ENCODE data around the gene GRIK5.

Gene GRIK5, protein sequence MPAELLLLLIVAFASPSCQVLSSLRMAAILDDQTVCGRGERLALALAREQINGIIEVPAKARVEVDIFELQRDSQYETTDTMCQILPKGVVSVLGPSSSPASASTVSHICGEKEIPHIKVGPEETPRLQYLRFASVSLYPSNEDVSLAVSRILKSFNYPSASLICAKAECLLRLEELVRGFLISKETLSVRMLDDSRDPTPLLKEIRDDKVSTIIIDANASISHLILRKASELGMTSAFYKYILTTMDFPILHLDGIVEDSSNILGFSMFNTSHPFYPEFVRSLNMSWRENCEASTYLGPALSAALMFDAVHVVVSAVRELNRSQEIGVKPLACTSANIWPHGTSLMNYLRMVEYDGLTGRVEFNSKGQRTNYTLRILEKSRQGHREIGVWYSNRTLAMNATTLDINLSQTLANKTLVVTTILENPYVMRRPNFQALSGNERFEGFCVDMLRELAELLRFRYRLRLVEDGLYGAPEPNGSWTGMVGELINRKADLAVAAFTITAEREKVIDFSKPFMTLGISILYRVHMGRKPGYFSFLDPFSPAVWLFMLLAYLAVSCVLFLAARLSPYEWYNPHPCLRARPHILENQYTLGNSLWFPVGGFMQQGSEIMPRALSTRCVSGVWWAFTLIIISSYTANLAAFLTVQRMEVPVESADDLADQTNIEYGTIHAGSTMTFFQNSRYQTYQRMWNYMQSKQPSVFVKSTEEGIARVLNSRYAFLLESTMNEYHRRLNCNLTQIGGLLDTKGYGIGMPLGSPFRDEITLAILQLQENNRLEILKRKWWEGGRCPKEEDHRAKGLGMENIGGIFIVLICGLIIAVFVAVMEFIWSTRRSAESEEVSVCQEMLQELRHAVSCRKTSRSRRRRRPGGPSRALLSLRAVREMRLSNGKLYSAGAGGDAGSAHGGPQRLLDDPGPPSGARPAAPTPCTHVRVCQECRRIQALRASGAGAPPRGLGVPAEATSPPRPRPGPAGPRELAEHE

DNA sequence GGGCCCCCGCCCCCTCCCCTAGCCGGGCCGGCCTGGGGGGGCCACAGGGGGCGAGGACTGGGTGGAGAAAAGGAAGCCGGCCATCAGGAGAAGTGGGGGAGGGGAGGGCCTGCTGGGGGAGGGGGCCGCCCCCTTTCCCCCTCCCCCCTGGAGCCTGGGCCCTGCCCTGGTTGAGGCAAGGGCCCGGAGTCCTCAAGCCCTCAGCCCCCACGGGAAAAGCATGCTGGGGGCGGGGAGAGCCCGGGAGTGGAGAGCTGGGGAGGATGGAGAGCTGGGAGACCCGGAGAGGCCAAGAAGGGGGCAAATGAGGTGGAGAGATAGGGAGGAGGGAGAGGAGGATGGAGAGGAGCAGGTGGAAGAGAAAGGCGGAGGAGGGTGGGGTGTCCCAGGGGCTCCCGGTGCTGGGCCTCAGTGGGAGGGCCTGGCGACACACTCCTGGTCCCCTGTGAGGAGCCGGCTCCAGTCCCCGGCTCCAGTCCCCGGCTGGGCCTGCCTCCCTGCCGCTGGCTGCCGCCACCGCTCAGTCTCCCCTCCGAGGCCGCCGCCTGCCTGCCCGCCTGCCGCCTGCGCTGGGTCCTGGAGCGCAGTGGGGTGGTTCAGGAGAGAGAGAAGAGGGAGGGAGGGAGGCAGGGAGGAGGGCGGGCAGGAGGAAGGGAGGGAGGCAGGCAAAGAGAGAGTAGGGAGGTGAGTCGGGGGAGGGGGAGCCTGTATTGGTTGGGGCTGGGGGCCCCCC is at the start of gene GRIK5:
Gene GRIK5, minus strand, starts transcription at position 588 of the 733 bp plus-strand sequence. CDS start 4,436 bp downstream, outside the sequence.
- peaks cover 0 to 2% of the 10 kb centered on the region in 2 donors for H3K36me3 ChIP-seq (ENCODE audit: control insufficient read depth in 2 of 2, insufficient read depth in 2 of 2, low read length in 2 of 2)
- H3K4me3 ChIP-seq (ENCODE audit: low read length in 2 of 2): peak within 1 kb of the TSS; percentile 66 to 78
- peak within 1 kb of the TSS; percentile 58 for H3K27ac ChIP-seq (ENCODE audit: low read length)
- peak within 1 kb of the TSS; percentile 74 to 78 for H3K9ac ChIP-seq (ENCODE audit: low read length in 2 of 2)
- no peaks in the 10 kb centered on the region for H3K9me3 ChIP-seq (ENCODE audit: control insufficient read depth in 2 of 2, low read length in 2 of 2)
- H3K4me1 ChIP-seq (ENCODE audit: control insufficient read depth, insufficient read depth, low read length): peaks cover 21% of the 10 kb centered on the region
- H3K27me3 ChIP-seq (ENCODE audit: control insufficient read depth in 1 of 2, insufficient read depth in 2 of 2, low read length in 2 of 2): no peaks in the 10 kb centered on the region

DNA sequence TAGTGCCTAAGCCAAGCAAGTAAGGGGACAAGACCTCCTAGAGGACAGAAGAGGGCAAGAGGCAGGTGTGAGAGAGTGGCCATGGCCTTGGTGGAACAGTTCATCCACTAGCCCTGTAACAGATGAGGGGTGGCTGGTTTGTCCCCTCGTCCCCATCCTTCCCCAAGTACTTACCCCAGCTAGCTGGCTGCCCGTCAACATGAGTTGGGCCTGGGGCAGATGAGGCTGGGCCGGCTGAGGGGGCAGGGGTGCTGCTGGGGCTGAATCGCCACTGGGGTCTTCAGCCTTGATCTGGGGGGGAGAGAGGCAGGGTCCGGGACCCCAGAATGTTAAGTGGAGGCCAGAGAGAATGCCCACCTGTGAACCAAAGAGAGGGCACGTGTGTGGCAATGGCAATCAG is 47.1 kb upstream of the GRIK5 start:
- H3K4me1 ChIP-seq (ENCODE audit: control insufficient read depth, insufficient read depth, low read length): peaks cover 5% of the 10 kb centered on the region
- no peak overlapping the region for H3K9ac ChIP-seq (ENCODE audit: low read length in 2 of 2)
- no peaks in the 10 kb centered on the region for H3K9me3 ChIP-seq (ENCODE audit: control insufficient read depth in 2 of 2, low read length in 2 of 2)
- no peak overlapping the region for H3K27ac ChIP-seq (ENCODE audit: low read length)
- no peaks in the 10 kb centered on the region for H3K27me3 ChIP-seq (ENCODE audit: control insufficient read depth in 1 of 2, insufficient read depth in 2 of 2, low read length in 2 of 2)
- H3K4me3 ChIP-seq (ENCODE audit: low read length in 2 of 2): no peak overlapping the region
- H3K36me3 ChIP-seq (ENCODE audit: control insufficient read depth in 2 of 2, insufficient read depth in 2 of 2, low read length in 2 of 2): no peaks in the 10 kb centered on the region

DNA sequence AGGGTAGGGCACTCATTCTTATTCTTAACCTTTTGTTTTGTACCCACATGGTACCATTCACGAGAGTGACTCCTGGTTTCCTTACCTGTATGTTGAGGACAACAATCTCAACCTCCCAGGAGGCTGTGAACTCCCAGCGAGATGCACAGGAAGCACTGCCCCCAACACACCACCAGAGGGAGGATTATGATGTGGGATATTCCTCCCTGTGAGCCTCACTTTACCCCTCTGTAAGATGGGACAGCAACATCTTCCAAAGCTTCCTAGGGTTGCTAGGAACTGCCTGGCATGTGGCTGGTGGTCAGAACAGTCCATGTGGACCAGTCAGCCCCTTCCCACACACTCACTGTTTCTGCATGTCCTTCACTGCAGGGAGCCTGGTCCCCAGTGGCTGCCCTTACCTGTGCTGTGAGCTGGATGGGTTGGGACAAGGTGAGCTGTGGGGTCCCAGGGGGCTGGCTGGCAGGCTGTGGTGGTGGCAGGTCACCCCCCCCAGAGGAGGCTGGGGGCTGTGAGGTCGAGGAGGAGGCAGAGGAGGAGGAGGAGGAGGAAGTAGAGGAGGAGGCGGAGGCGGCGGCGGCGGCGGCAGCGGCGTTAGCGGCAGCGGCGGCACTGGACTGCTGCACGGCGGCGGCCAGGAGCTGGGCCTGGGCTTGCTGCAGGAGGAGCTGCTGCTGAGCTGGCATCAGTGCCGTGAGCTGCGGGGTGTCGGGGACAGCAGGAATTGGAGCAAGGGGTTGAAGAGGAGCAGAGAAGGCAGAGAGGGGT is 46.5 kb upstream of the GRIK5 start:
- no peaks in the 10 kb centered on the region for H3K27me3 ChIP-seq (ENCODE audit: control insufficient read depth in 1 of 2, insufficient read depth in 2 of 2, low read length in 2 of 2)
- H3K9me3 ChIP-seq (ENCODE audit: control insufficient read depth in 2 of 2, low read length in 2 of 2): no peaks in the 10 kb centered on the region
- no peak overlapping the region for H3K27ac ChIP-seq (ENCODE audit: low read length)
- no peak overlapping the region for H3K9ac ChIP-seq (ENCODE audit: low read length in 2 of 2)
- no peaks in the 10 kb centered on the region for H3K36me3 ChIP-seq (ENCODE audit: control insufficient read depth in 2 of 2, insufficient read depth in 2 of 2, low read length in 2 of 2)
- H3K4me1 ChIP-seq (ENCODE audit: control insufficient read depth, insufficient read depth, low read length): peaks cover 5% of the 10 kb centered on the region
- H3K4me3 ChIP-seq (ENCODE audit: low read length in 2 of 2): no peak overlapping the region

DNA sequence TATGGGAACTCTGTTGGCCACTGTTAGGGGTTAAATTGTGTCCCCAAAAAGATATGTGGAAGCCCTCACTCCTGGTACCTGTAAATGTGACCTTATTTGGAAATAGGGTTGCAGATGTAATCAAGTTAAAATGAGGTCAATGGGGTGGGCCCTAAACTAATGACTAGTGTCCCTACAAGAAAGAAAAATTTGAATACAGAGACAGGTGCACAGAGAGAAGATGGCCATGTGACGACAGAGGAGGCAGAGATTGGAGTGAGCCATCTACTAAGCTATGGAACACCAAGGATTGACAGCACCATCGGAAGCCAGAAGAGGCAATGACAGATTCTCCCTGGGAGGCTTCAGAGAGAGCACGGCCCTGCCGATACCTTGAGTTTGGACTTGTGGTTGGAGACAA is 45.7 kb upstream of the GRIK5 start:
- Histone ChIP-seq H3K27me3 (ENCODE audit: control insufficient read depth in 1 of 2, insufficient read depth in 2 of 2, low read length in 2 of 2) (no peaks in the 10 kb centered on the region), H3K27ac (ENCODE audit: low read length) (no peak overlapping the region), H3K4me1 (ENCODE audit: control insufficient read depth, insufficient read depth, low read length) (peaks cover 5% of the 10 kb centered on the region), H3K36me3 (ENCODE audit: control insufficient read depth in 2 of 2, insufficient read depth in 2 of 2, low read length in 2 of 2) (no peaks in the 10 kb centered on the region), H3K9me3 (ENCODE audit: control insufficient read depth in 2 of 2, low read length in 2 of 2) (no peaks in the 10 kb centered on the region), H3K9ac (ENCODE audit: low read length in 2 of 2) (no peak overlapping the region), H3K4me3 (ENCODE audit: low read length in 2 of 2) (no peak overlapping the region)

DNA sequence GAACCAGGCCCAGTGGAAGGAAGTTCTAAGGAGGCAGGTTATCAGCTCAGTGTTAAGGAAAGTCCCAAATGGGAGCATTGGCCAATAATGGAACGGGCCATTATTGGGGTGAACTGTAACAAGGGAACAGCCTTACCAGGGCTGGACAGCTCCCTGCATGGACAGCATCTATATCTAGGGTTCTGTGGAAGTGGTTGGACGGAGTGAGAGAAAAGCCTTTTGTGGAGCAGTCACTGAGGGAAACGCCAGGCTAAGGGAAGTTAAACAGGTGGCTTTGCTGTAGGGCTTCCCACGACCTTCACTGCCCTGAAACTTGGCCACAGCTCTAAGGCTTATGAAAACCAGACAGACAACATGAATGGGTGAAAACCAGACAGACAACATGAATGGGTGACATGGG is 45.2 kb upstream of the GRIK5 start:
- Histone ChIP-seq H3K27ac (ENCODE audit: low read length) (no peak overlapping the region), H3K36me3 (ENCODE audit: control insufficient read depth in 2 of 2, insufficient read depth in 2 of 2, low read length in 2 of 2) (no peaks in the 10 kb centered on the region), H3K9ac (ENCODE audit: low read length in 2 of 2) (no peak overlapping the region), H3K9me3 (ENCODE audit: control insufficient read depth in 2 of 2, low read length in 2 of 2) (no peaks in the 10 kb centered on the region), H3K27me3 (ENCODE audit: control insufficient read depth in 1 of 2, insufficient read depth in 2 of 2, low read length in 2 of 2) (no peaks in the 10 kb centered on the region), H3K4me1 (ENCODE audit: control insufficient read depth, insufficient read depth, low read length) (peaks cover 5% of the 10 kb centered on the region), H3K4me3 (ENCODE audit: low read length in 2 of 2) (no peak overlapping the region)

DNA sequence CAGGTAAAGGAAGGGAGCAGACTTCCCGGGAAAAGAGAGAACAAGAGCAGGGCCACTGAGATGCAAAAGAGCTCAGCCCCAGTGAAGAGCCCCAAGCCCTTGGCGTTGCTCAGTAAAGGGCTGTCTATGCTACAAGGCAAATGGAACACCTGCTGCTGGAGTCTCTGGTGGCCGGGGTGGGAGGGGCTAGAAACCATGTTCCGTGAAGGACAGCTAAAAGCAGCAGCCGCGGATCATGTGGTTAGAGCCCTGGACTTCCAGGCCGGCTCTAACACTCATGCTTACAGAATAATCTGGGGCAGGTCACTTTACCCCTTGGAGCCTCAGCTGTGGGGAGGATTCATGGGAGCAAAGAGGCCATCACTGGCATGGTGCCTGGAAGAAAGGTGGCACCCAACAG is 44.4 kb upstream of the GRIK5 start:
- no peak overlapping the region for H3K9ac ChIP-seq (ENCODE audit: low read length in 2 of 2)
- no peaks in the 10 kb centered on the region for H3K27me3 ChIP-seq (ENCODE audit: control insufficient read depth in 1 of 2, insufficient read depth in 2 of 2, low read length in 2 of 2)
- H3K4me3 ChIP-seq (ENCODE audit: low read length in 2 of 2): no peak overlapping the region
- peaks cover 5% of the 10 kb centered on the region for H3K4me1 ChIP-seq (ENCODE audit: control insufficient read depth, insufficient read depth, low read length)
- H3K9me3 ChIP-seq (ENCODE audit: control insufficient read depth in 2 of 2, low read length in 2 of 2): no peaks in the 10 kb centered on the region
- H3K27ac ChIP-seq (ENCODE audit: low read length): no peak overlapping the region
- no peaks in the 10 kb centered on the region for H3K36me3 ChIP-seq (ENCODE audit: control insufficient read depth in 2 of 2, insufficient read depth in 2 of 2, low read length in 2 of 2)

DNA sequence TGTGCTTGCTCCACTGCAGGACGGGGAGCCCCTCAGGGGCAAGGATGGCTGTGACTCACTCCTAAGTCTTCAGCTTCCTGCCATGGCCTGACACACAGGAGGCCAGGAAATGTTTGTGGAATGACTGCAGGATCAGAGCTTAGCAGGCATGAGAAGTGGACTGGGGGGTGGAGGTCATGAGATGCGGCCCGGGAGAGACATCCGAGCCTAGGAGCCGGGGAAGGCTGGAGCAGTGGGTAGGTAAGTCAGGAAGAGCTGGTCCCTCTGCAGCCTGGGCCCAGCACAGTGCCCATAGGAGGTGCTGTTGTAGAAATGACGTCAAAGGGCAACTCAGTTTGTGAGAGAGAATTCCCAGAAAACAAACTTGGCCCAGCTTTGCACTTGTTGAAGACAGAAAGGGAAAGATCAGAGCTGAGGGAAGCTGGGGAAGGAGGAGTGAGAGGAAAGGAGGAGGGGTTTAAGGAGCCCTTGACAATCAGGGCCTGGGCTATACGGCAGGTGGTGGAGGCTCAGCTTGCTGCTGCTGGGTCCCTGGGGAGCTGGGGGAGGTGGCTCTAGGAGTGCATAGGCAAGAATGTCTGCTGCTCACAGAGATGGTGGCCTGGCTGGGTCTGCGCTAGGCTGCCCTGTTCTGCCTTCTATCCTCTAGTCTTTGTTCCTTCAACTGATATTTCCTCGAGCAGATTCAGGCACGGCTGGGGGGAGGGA is 43.8 kb upstream of the GRIK5 start:
- no peak overlapping the region for H3K27ac ChIP-seq (ENCODE audit: low read length)
- H3K4me3 ChIP-seq (ENCODE audit: low read length in 2 of 2): no peak overlapping the region
- H3K9me3 ChIP-seq (ENCODE audit: control insufficient read depth in 2 of 2, low read length in 2 of 2): no peaks in the 10 kb centered on the region
- peaks cover 0 to 4% of the 10 kb centered on the region in 2 donors for H3K27me3 ChIP-seq (ENCODE audit: control insufficient read depth in 1 of 2, insufficient read depth in 2 of 2, low read length in 2 of 2)
- H3K36me3 ChIP-seq (ENCODE audit: control insufficient read depth in 2 of 2, insufficient read depth in 2 of 2, low read length in 2 of 2): no peaks in the 10 kb centered on the region
- no peak overlapping the region for H3K9ac ChIP-seq (ENCODE audit: low read length in 2 of 2)
- H3K4me1 ChIP-seq (ENCODE audit: control insufficient read depth, insufficient read depth, low read length): peaks cover 5% of the 10 kb centered on the region

DNA sequence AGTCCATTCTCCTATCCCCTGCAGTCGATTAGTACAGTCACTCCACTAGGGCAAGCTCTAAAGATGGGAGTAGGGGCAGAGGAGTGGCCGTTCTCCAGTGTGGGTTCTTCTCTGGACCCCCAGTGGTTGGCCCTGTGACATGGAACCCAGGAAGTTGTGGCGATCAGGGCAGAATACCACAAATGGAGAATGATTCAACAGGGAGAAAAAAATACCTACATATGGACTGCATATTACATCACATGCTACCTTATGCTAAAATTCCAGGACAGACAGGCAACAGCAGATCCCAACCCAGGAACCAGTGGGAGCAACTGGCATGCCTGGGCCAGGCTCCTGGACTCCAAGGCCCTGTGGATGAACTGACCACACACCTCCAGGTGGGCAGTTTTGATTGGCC is 41.8 kb upstream of the GRIK5 start:
- H3K4me3 ChIP-seq (ENCODE audit: low read length in 2 of 2): no peak overlapping the region
- no peaks in the 10 kb centered on the region for H3K36me3 ChIP-seq (ENCODE audit: control insufficient read depth in 2 of 2, insufficient read depth in 2 of 2, low read length in 2 of 2)
- H3K9ac ChIP-seq (ENCODE audit: low read length in 2 of 2): no peak overlapping the region
- H3K9me3 ChIP-seq (ENCODE audit: control insufficient read depth in 2 of 2, low read length in 2 of 2): no peaks in the 10 kb centered on the region
- peaks cover 5% of the 10 kb centered on the region for H3K4me1 ChIP-seq (ENCODE audit: control insufficient read depth, insufficient read depth, low read length)
- peaks cover 7 to 9% of the 10 kb centered on the region in 2 donors for H3K27me3 ChIP-seq (ENCODE audit: control insufficient read depth in 1 of 2, insufficient read depth in 2 of 2, low read length in 2 of 2)
- H3K27ac ChIP-seq (ENCODE audit: low read length): no peak overlapping the region

DNA sequence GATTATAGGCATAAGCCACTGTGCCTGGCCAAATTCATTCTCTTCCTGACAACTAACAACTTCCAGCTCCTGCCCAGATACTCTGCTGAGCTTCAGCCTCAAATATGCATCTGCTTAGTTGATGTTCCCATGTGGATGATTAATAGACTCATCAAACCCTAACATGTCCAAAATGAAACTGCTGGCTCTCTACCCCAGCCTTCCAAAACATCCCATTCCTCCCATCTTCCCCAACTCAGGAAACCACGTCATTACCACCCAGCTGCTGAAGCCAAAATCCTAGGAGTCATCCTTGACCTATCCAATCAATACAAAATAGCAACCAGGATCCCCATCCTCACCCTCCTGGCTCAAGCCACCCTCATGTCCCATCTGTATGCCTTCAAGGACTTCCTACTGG is 41.4 kb upstream of the GRIK5 start:
- Histone ChIP-seq H3K36me3 (ENCODE audit: control insufficient read depth in 2 of 2, insufficient read depth in 2 of 2, low read length in 2 of 2) (no peaks in the 10 kb centered on the region), H3K9ac (ENCODE audit: low read length in 2 of 2) (no peak overlapping the region), H3K27me3 (ENCODE audit: control insufficient read depth in 1 of 2, insufficient read depth in 2 of 2, low read length in 2 of 2) (peaks cover 9% of the 10 kb centered on the region in 2 donors), H3K4me3 (ENCODE audit: low read length in 2 of 2) (no peak overlapping the region), H3K9me3 (ENCODE audit: control insufficient read depth in 2 of 2, low read length in 2 of 2) (no peaks in the 10 kb centered on the region), H3K4me1 (ENCODE audit: control insufficient read depth, insufficient read depth, low read length) (peaks cover 5% of the 10 kb centered on the region), H3K27ac (ENCODE audit: low read length) (no peak overlapping the region)

Measured in stomach smooth muscle (tissue), 2 donors.